ENCODE data around the gene ERVW-1.

ERVW-1 gene

DNA sequence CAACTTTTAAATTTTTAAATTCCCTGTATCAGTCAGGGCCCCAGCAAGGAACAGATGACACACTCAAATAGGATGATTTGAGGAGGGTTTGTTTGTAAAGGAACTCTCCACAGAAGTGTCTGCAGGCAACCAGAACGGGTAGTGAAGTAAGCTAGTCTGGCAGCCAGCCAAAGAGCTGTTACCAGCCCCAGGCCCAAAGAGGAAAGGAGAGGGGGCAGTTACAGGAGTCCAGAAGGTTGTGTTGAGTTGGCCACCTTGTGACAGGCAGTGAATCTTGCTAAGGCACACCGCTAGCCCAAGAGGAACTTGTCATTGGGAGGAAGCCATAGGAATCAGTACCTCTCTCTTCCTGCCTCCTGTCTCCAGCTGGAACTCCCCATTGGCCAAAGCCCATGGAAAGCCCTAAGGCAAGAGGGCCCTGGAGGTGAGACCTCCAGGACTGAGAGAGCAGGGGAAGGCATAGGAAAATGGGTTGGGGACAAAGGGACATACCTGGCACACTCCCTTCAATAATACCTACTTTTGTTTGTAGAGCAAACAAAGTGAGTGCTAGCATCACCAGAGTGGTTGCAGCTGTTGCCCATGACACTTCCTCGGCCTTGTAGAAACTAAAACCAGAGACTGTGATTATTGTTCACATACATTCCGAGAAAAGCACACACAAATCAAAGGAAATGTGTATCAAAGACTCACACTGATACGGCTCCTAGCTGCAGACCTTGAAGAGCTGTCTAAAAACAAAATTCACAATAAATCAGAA lies 55.9 kb downstream of the ERVW-1 start:
- DNase-seq: no peak

Measured in activated CD4-positive, alpha-beta T cell treated with anti-CD3 and anti-CD28 coated beads, Interleukin-2, amount 50 U/mL, for 1 hour (primary cell).